GM08714 (cell line): ENCODE results near the gene GCK.

Experiments
- H3K4me3 ChIP-seq: fragments of 200-500 bp; sonication (Bioruptor generic); 2 replicates; pipeline ENCODE4 v1.5.1; 2014; ENCODE audit warnings: mild to moderate bottlenecking, low read length, inconsistent platforms
- ZNF274 ChIP-seq: IDR thresholded peaks from 2 replicates; pipeline ENCODE4 v1.6.1; 2012; ENCODE audit warnings: mild to moderate bottlenecking, low read depth, low read length

GCK gene

DNA sequence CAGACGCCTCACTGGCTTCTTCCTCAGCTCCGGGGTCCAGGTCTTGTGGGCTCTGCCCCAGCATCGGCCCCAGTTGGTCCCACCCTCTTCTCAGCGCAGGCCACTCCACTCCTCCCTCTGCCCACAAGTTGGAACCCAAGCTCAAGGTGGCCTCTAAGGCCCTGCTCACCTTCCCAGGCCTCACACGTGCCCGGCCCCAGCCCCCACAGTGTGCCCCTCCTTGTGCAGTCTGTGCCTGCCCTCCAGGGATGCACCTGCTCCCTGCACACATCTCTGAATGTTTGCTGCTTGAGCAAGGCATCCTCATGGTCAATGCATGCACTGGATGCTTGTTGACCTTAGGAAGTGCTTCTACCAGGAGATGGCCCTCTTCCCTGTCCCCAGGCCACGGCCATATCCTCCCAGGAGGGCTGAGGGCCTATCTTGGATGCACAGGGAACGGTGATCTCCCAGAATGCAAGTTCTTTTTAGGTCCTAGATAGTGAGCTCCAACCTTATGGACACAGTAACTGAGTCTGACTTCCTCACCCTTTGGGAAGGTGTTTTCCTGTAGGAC, 92.8 kb downstream of the GCK start:
- H3K4me3 ChIP-seq = no peak overlapping the region
- no peak for TF ChIP-seq ZNF274

DNA sequence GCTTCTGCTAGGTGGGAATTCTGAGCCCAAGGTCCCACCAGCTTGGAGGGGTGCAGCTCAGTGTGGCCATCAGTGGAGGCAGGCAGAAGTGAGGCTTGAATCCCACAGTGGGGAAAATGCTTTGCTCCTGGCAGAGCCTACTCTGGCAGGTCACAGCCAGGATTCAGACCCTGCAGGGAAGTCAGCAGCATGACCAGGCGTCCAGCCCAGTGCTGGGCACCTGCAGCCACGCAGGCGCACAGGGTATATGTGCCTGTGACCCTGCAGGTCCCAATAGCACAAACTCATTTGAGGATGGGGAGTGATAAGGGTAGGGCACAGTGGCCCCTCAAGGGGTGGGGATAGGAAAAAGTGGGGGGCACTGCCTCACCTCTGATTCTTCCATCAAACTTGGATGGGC, 93.5 kb downstream of the GCK start:
- H3K4me3 ChIP-seq = no peak overlapping the region
- no peak for TF ChIP-seq ZNF274

DNA sequence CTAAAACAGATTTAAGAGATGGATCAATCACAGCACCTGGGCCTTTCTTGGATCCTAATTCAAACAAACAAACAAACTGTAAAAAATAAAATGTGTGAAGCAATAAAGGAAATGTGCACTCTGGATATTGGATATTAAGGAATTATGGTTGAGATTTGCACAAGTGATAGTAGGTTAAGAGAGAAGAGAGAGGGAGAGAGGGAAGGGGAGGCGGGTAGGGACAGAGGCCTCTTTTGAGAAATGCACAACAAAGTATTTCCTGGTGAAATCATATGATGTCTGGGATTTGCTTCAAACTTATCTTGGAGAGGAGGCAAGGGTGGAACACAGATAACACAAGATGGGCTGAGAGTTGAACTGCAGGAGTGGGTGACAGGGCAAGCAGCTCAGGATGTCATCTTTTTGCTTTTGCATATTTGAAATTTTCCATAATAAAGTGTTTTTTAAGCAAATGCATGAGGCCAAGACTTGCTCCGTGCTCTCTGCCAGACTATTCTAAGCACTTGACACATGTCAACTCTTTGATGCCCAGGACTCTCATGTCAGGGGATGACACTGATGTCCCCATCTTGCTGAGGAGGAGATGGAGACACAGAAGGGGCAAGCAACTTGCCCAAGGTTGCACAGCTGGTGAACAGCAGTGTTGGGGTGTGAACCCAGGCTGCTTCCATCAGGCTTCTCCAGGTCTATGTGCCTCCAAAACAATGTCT, 94.2 kb downstream of the GCK start:
- TF ChIP-seq ZNF274 = no peak
- H3K4me3 ChIP-seq = no peak overlapping the region

DNA sequence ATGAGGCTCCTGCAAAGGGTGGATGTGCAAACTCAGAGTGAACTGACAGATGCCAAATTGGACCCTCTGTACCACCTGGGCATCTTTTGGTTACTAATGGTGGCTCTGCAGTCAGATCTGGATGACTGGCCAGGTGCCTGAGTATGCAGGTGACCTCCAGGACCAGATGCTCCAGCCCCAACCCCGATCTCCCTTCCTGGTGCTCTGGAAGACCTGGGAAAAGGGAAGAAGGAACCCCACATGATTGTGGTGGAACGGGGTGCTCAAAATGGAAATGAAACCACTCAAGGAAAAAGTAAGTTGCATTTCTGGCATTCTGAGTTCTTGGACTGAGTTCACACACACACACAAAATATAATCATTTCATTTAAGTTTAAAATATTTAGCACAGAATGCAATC, 94.9 kb downstream of the GCK start:
- no peak for TF ChIP-seq ZNF274
- no peak overlapping the region for H3K4me3 ChIP-seq
